HepG2 (cell line): ENCODE measurements around the gene AGRN. TPM values are rescaled to one million over a fixed set of nuclear protein-coding genes. Genes with fewer than 3 reads are reported as not detected.

Source experiments
- CAMTA2 ChIP-seq: sonication (generic); formaldehyde crosslinking; IDR thresholded peaks from 2 replicates; pipeline ENCODE4 v1.4.0; 2020; ENCODE audit warnings: mild to moderate bottlenecking, missing genetic modification reagents, borderline replicate concordance
- KMT2B ChIP-seq: IDR thresholded peaks from 2 replicates; pipeline ENCODE4 v1.6.1; 2016; ENCODE audit warnings: missing genetic modification reagents, missing compliant biosample characterization
- NFIC ChIP-seq: IDR thresholded peaks from 2 replicates; pipeline ENCODE4 v1.6.1; 2012; ENCODE audit warnings: mild to moderate bottlenecking, low read length, inconsistent platforms
- POLR2A ChIP-seq, 2 experiments: IDR thresholded peaks; 2 replicates each; pipeline ENCODE4 v1.6.1; 2011; ENCODE audit warnings: low read depth in 2 of 2, low read length in 2 of 2, mild to moderate bottlenecking in 1 of 2, moderate library complexity in 1 of 2; ENCODE audit not compliant: insufficient read depth in 1 of 2
- ZNF33A ChIP-seq: sonication (generic); formaldehyde crosslinking; IDR thresholded peaks from 2 replicates; pipeline ENCODE4 v1.5.1; 2020; ENCODE audit warnings: missing genetic modification reagents, mild to moderate bottlenecking, moderate library complexity, borderline replicate concordance
- ZNF747 ChIP-seq: sonication (generic); formaldehyde crosslinking; IDR thresholded peaks from 2 replicates; pipeline ENCODE4 v1.8.1; 2023; ENCODE audit warnings: missing genetic modification reagents, mild to moderate bottlenecking, borderline replicate concordance
- polyA plus RNA-seq, 8 experiments: library from polyadenylated mRNA; depleted of rRNA in 3 of 8; stranded (reverse) in 7 of 8; unstranded in 1 of 8; fragments of >200 nt; fragmentation: Illumina TruSeq in 4 of 8; extraction: Trizol in 4 of 8; gene quantifications; 2 replicates each; pipeline versions ENCODE4 v1.2.1 to v1.2.3, GENCODE V29; 2011 to 2016; ENCODE audit warnings: low read depth in 4 of 8, missing spikeins in 1 of 8, mixed read lengths in 1 of 8; ENCODE audit not compliant: insufficient read depth in 1 of 8
- total RNA-seq, 5 experiments: library from RNA; depleted of rRNA; stranded (reverse); fragments of >200 nt; fragmentation: Illumina TruSeq; extraction: Trizol; gene quantifications; 2 replicates each; pipeline ENCODE4 v1.2.3, GENCODE V29; 2016; ENCODE audit warnings: low read depth in 1 of 5
- TF ChIP-seq, protein P1 (sequence below), 2 experiments: fragments of 450-650 bp in 1 of 2; sonication (generic) in 1 of 2; formaldehyde crosslinking in 1 of 2; IDR thresholded peaks; 2 replicates each; pipeline versions ENCODE4 v1.6.1 to v1.8.0; 2016 to 2022; ENCODE audit warnings: antibody characterized with exemption in 1 of 2, mild to moderate bottlenecking in 1 of 2, missing genetic modification reagents in 1 of 2
- TF ChIP-seq, protein P2 (sequence below): sonication (generic); formaldehyde crosslinking; conservative IDR thresholded peaks from 2 replicates; pipeline ENCODE4 v1.4.0; 2020; ENCODE audit warnings: mild to moderate bottlenecking, missing genetic modification reagents, moderate library complexity

The AGRN gene
- total and polyA plus RNA-seq, 2 of the 13 experiments (the other 11 are each of a cell fraction or from before 2014, with no cell fraction given): 29.8 to 65.2 TPM

DNA sequence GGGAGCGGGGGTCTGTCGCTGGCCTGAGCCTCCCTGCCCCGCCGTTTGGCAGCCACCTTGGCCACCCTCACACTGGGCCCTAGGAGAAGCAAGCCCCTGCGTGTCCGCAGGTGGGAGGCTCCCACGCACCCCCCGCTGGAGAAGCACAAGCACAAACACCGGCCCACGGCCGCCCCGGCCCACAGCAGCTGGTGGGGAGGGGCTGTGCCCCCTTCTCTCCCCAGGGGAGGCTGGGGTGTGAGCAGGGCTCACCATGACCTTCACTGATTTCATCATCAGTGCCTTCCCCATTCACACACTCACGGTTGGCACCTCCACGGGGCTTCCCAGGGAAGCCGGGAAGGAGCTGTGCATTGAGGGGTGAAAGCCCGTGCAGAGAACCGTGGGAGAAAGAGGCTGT lies 7.9 kb downstream of the AGRN start (continued):
- TF ChIP-seq, protein P1, sequence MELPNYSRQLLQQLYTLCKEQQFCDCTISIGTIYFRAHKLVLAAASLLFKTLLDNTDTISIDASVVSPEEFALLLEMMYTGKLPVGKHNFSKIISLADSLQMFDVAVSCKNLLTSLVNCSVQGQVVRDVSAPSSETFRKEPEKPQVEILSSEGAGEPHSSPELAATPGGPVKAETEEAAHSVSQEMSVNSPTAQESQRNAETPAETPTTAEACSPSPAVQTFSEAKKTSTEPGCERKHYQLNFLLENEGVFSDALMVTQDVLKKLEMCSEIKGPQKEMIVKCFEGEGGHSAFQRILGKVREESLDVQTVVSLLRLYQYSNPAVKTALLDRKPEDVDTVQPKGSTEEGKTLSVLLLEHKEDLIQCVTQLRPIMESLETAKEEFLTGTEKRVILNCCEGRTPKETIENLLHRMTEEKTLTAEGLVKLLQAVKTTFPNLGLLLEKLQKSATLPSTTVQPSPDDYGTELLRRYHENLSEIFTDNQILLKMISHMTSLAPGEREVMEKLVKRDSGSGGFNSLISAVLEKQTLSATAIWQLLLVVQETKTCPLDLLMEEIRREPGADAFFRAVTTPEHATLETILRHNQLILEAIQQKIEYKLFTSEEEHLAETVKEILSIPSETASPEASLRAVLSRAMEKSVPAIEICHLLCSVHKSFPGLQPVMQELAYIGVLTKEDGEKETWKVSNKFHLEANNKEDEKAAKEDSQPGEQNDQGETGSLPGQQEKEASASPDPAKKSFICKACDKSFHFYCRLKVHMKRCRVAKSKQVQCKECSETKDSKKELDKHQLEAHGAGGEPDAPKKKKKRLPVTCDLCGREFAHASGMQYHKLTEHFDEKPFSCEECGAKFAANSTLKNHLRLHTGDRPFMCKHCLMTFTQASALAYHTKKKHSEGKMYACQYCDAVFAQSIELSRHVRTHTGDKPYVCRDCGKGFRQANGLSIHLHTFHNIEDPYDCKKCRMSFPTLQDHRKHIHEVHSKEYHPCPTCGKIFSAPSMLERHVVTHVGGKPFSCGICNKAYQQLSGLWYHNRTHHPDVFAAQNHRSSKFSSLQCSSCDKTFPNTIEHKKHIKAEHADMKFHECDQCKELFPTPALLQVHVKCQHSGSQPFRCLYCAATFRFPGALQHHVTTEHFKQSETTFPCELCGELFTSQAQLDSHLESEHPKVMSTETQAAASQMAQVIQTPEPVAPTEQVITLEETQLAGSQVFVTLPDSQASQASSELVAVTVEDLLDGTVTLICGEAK (IDR thresholded peaks at IDR 0.05): no peak
- TF ChIP-seq, protein P1 (CRISPR knock-in tag; IDR thresholded peaks at IDR 0.05): no peak
- TF ChIP-seq KMT2B (CRISPR knock-in tag) (no peak), NFIC (no peak), ZNF747 (CRISPR knock-in tag) (no peak), POLR2A (IDR thresholded peaks at IDR 0.05; ENCODE audit: insufficient read depth in 1 of 2, low read depth in 2 of 2, low read length in 2 of 2) (peak in 1 of 2 experiments; percentile 27; a peak in 1 of 4 replicates), ZNF33A (CRISPR knock-in tag) (no peak), CAMTA2 (CRISPR knock-in tag) (no peak)
- TF ChIP-seq, protein P2, sequence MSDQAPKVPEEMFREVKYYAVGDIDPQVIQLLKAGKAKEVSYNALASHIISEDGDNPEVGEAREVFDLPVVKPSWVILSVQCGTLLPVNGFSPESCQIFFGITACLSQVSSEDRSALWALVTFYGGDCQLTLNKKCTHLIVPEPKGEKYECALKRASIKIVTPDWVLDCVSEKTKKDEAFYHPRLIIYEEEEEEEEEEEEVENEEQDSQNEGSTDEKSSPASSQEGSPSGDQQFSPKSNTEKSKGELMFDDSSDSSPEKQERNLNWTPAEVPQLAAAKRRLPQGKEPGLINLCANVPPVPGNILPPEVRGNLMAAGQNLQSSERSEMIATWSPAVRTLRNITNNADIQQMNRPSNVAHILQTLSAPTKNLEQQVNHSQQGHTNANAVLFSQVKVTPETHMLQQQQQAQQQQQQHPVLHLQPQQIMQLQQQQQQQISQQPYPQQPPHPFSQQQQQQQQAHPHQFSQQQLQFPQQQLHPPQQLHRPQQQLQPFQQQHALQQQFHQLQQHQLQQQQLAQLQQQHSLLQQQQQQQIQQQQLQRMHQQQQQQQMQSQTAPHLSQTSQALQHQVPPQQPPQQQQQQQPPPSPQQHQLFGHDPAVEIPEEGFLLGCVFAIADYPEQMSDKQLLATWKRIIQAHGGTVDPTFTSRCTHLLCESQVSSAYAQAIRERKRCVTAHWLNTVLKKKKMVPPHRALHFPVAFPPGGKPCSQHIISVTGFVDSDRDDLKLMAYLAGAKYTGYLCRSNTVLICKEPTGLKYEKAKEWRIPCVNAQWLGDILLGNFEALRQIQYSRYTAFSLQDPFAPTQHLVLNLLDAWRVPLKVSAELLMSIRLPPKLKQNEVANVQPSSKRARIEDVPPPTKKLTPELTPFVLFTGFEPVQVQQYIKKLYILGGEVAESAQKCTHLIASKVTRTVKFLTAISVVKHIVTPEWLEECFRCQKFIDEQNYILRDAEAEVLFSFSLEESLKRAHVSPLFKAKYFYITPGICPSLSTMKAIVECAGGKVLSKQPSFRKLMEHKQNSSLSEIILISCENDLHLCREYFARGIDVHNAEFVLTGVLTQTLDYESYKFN: no peak
